ENCODE results near the gene PILRA.

DNA sequence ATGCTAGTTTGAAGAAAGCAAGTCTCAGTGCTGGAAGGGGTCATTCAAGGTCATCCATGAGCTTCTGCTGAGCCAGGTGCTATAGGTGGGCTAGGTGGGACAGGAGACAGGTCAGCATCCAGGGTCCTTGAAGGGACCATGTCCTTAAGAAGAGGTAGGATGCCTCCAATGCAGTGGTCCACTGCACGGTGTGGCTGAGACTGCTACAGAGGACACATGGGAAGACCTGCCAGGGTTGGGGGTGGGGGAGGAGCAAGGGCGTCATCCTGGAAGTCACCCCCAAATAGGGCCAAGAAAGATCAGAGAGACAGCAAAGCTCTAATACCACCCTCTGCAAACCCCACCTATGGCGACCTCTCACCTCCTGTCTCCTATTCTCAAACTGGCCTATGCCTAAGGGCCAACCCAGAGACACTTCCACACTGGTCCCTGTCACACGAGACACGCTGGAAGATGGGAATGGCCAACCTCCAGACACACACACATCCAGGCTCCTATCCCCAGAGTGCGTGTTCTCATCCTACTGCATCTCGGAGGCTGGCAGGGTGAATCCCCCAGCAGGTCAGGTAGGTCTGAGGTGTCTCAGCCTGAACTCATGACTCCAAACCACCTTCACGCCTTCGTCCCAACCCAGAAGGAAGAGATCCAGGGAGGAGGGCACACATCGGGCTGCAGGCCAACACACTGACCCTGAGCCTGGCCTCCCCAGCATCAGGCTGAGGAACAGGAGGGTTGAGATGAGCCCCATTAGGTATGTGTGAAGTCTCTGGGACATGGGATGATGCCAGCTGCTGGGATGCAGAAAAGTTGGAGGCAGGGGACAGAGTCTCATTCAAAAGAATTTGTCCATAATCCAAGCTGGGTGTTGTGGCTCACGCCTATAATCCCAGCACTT lies 68.6 kb downstream of the PILRA start:
- TF ChIP-seq ZBTB33 (IDR thresholded peaks at IDR 0.05): no peak
- TF ChIP-seq, protein P1, sequence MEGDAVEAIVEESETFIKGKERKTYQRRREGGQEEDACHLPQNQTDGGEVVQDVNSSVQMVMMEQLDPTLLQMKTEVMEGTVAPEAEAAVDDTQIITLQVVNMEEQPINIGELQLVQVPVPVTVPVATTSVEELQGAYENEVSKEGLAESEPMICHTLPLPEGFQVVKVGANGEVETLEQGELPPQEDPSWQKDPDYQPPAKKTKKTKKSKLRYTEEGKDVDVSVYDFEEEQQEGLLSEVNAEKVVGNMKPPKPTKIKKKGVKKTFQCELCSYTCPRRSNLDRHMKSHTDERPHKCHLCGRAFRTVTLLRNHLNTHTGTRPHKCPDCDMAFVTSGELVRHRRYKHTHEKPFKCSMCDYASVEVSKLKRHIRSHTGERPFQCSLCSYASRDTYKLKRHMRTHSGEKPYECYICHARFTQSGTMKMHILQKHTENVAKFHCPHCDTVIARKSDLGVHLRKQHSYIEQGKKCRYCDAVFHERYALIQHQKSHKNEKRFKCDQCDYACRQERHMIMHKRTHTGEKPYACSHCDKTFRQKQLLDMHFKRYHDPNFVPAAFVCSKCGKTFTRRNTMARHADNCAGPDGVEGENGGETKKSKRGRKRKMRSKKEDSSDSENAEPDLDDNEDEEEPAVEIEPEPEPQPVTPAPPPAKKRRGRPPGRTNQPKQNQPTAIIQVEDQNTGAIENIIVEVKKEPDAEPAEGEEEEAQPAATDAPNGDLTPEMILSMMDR (IDR thresholded peaks at IDR 0.05; ENCODE audit: low read depth, low read length, missing input control): no peak
